Measurements from ENCODE around the gene YWHAB.

Gene YWHAB

DNA sequence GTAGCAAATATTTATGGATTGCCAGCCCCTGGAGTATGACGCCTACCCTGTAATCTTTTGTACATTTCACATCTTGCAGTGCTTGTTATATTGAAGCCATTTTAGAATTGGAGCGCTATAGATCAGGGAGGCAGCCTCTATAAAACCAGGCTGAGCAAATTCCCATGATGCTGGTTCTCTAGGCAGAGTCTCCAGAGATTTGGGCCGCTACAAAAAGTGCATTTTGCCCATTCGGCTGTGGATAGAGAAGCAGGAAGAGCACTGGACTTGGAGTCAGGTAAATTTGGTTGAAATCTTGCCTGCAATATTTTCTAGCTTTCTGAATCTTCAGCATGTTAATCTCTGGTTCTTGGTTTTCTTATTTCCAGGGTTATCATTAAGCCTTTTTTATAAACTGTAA lies 2.0 kb downstream of the YWHAB start:
- TF ChIP-seq, protein P1, sequence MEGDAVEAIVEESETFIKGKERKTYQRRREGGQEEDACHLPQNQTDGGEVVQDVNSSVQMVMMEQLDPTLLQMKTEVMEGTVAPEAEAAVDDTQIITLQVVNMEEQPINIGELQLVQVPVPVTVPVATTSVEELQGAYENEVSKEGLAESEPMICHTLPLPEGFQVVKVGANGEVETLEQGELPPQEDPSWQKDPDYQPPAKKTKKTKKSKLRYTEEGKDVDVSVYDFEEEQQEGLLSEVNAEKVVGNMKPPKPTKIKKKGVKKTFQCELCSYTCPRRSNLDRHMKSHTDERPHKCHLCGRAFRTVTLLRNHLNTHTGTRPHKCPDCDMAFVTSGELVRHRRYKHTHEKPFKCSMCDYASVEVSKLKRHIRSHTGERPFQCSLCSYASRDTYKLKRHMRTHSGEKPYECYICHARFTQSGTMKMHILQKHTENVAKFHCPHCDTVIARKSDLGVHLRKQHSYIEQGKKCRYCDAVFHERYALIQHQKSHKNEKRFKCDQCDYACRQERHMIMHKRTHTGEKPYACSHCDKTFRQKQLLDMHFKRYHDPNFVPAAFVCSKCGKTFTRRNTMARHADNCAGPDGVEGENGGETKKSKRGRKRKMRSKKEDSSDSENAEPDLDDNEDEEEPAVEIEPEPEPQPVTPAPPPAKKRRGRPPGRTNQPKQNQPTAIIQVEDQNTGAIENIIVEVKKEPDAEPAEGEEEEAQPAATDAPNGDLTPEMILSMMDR (IDR thresholded peaks at IDR 0.05; ENCODE audit: low read depth, low read length, missing control alignments) = no peak
- peak overlapping the region; percentile 70 for H3K4me3 ChIP-seq (replicated peaks; ENCODE audit: low read depth, low read length)
- no peak for DNase-seq (ENCODE audit: extremely low read depth, low read depth)

DNA sequence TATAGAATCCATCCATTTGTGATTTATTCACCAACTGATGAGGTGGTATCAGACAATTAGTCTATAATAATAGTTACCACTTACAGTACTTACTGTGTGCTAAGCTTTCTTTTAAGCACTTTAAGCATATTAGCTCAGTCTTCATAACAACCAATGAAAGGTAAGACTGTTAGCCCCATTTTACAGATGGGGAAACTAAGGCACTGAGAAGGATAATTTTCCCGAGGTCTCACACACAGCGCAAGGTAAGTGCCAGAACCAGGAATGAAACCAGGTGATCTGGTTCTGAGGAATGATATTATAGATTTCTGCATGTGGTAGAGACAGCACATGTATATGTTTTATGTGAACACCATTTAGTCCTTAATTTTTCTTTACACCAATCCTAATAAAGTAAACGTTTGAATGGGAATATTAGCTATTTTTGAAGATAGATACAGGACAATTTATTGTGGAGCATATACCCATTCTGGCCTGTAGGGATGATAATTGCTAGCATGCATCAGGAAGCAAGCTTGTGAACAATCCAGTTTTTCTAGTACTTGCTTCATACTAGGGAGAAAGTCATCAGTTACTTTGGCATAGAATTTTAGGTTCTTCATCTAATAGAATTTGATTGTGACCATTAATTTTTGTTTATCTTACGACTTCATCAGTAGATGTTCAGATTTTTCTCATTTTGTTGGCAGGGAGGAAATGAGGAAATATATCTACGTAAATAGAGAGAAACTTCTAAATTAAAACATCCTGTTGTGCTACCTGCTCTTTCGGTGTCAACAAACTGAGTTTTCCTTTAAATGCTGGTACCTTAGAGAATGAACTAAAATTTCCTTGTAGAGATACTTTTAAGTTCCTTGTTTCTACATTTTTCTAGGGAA lies 3.0 kb downstream of the YWHAB start:
- peak overlapping the region; percentile 70; the same call in 1 of the 2 replicates for H3K4me3 ChIP-seq (replicated peaks; ENCODE audit: low read depth, low read length)
- TF ChIP-seq, protein P1 (IDR thresholded peaks at IDR 0.05; ENCODE audit: low read depth, low read length, missing control alignments) = no peak
- DNase-seq (ENCODE audit: extremely low read depth, low read depth) = no peak

DNA sequence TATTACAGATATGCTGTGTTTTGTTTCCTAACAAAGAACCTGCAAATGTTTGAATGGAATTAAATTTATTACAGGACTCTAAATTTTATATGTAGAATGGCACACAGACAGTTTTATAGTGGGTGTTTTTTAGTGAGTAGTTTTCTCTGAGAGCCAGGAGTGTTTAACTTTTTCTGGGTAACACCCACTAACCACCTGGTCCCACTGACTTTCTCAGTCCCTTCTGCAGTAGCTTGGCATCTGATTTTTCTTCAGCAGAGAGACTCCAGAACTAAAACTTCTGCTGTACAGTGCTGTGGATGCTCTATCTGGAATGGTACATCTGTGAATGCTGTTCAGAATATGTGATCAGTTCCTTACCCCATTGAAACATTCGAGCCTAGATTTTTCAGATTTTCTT lies 6.3 kb downstream of the YWHAB start:
- no peak overlapping the region for H3K4me3 ChIP-seq (replicated peaks; ENCODE audit: low read depth, low read length)
- TF ChIP-seq, protein P1 (IDR thresholded peaks at IDR 0.05; ENCODE audit: low read depth, low read length, missing control alignments) = no peak
- DNase-seq (ENCODE audit: extremely low read depth, low read depth) = no peak

DNA sequence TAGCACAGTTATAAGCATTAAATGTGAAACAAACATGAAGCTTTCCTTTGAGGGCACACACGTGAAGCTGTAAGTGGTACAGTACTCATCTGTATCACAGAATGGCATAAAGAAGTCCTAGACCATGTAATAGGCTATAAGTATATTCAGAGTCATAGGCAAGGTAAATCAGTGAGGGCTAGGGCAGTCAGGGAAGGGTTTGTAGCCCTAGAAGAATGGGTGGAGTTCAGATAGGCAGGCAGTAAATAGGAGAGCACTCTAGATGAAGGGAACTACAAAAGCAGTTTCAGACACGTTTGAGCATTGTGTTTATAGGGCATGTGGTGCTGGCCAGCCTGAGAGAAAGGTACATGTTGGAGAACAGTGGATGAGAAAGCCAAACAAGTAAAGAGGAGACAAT lies 9.5 kb downstream of the YWHAB start:
- H3K4me3 ChIP-seq (replicated peaks; ENCODE audit: low read depth, low read length) = no peak overlapping the region
- DNase-seq (ENCODE audit: extremely low read depth, low read depth) = no peak

DNA sequence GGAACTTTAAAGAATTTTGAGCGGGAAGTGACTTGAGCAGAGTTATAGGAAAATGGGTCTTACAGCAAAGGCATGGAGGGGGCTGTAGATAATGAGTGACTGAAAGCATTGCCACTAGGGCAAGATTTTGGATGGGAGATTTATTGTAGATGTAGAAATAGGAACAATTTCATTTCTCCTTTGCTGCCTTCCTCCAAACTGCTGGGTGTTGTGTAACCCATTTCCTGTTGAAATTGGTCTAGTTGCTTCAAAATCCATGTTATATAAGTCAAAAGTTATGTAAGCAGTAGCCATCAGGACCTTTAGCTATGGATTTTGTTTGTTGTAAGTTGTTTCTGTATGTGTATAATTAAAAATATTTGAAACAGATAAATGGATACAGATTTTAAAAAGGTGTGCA lies 11.1 kb downstream of the YWHAB start:
- DNase-seq (ENCODE audit: extremely low read depth, low read depth) = no peak
- no peak overlapping the region for H3K4me3 ChIP-seq (replicated peaks; ENCODE audit: low read depth, low read length)
- TF ChIP-seq, protein P1 (IDR thresholded peaks at IDR 0.05; ENCODE audit: low read depth, low read length, missing control alignments) = no peak

More for the DNA sequence above, 9.5 kb downstream of the YWHAB start:
- TF ChIP-seq, protein P1 (IDR thresholded peaks at IDR 0.05; ENCODE audit: low read depth, low read length, missing control alignments) = no peak

DNA sequence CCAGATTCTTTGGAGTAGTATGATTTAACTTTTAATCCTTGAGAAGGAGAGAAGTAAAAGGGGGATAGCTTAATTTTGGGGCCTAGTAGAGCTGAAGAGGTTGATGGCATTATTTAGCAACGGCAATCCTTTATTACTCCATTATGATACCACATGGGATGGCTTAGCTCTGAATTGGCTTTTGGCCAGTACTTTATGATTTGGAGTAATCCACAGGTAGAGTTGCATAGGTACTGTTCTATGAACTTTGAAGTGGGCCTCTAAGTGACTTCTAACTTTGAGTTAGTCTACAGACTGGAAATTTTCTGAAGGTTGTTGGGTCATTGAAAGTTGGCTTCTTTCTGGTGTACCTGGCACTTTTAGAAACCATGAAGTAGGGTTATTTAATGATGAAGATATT lies 11.6 kb downstream of the YWHAB start:
- DNase-seq (ENCODE audit: extremely low read depth, low read depth) = no peak
- H3K4me3 ChIP-seq (replicated peaks; ENCODE audit: low read depth, low read length) = no peak overlapping the region
- TF ChIP-seq, protein P1 (IDR thresholded peaks at IDR 0.05; ENCODE audit: low read depth, low read length, missing control alignments) = no peak
